ENCODE results near the gene RHOA. TPM values are rescaled to one million over a fixed set of nuclear protein-coding genes. Genes with fewer than 3 reads are reported as not detected.

RHOA gene
- total and polyA plus RNA-seq, 4 donors = 269 to 567 (median 432) TPM

DNA sequence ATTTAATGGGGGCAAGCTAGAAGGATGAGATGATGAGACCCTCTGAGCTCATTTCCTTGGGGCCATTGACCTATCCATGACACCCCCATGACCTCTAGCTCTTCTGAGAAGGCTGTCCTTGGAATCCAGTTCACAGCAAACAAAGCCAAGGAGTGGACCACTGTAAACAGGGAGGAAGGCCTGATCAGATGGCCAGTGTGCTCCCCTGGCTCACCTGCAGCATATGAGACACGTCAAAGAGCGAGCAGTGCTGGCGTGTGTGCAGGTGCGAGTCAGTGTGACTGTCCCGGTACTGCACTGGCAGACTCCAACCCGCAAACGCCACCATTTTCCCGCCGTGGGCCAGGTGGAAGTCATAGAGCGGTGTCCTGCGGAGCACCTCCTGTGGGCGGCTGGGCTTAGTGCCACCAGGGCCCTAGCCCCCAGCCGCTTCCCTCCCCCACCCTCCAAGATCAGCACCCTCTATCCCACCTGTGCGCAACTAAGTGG lies 10.2 kb upstream of the RHOA start:
- 24 to 44% methylated on average over 14 of the region's 14 CpGs for WGBS, 2 donors
- Histone ChIP-seq H3K36me3 (ENCODE audit: control insufficient read depth in 4 of 4, insufficient read depth in 4 of 4, low read length in 4 of 4) (peaks cover 0 to 37% (median 18%) of the 10 kb centered on the region in 4 donors), H3K4me1 (ENCODE audit: control insufficient read depth in 5 of 5, insufficient read depth in 5 of 5, low read length in 5 of 5) (peaks cover 0 to 13% (median 5%) of the 10 kb centered on the region in 5 donors), H3K27me3 (ENCODE audit: control insufficient read depth in 3 of 3, insufficient read depth in 3 of 3, low read length in 2 of 3) (no peaks in the 10 kb centered on the region), H3K27ac (ENCODE audit: low read depth in 1 of 2, low read length in 1 of 2) (peak overlapping the region in 1 of 2 donors; percentile 9), H3K4me3 (no peak overlapping the region), H3K9me3 (ENCODE audit: control insufficient read depth in 4 of 4, insufficient read depth in 3 of 4, low read length in 3 of 4) (no peaks in the 10 kb centered on the region), H3K9ac (ENCODE audit: insufficient read depth in 1 of 2, low read length in 2 of 2) (peak overlapping the region; percentile 4 to 26)
- ATAC-seq (ENCODE audit: insufficient read depth, low FRiP score) = no peak
- TF ChIP-seq, protein P1, sequence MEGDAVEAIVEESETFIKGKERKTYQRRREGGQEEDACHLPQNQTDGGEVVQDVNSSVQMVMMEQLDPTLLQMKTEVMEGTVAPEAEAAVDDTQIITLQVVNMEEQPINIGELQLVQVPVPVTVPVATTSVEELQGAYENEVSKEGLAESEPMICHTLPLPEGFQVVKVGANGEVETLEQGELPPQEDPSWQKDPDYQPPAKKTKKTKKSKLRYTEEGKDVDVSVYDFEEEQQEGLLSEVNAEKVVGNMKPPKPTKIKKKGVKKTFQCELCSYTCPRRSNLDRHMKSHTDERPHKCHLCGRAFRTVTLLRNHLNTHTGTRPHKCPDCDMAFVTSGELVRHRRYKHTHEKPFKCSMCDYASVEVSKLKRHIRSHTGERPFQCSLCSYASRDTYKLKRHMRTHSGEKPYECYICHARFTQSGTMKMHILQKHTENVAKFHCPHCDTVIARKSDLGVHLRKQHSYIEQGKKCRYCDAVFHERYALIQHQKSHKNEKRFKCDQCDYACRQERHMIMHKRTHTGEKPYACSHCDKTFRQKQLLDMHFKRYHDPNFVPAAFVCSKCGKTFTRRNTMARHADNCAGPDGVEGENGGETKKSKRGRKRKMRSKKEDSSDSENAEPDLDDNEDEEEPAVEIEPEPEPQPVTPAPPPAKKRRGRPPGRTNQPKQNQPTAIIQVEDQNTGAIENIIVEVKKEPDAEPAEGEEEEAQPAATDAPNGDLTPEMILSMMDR (IDR thresholded peaks at IDR 0.05; ENCODE audit: control extremely low read depth, extremely low read depth) = no peak
- no peak for DNase-seq

DNA sequence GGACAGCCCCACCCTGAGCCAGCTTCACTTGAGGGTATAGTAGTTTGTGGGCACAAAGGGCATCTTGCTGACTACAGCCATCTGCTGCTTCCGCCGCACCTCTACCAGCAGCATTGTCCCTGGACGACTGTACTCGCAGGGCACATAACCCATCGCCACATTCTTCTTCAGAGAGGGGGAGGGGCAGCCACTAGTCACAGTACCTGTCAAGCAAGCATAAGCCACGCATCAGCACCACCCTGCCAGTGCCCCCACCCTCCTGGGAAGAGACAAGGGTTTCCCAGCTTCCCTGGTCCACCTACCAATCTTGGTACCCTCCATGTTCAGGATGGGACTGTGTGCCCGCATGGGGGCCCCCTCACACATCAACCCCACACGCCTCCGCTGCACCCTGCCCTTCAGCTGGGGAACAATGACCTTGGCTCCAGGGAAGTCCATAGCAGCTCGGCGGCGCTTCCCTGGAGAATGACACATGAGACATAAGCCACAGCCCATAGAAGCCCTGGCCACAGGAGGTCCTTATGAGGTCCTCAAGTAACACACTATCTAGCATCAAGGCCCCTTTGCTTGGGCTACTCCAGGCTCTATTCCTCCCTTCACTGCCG lies 5.8 kb upstream of the RHOA start:
- H3K9ac ChIP-seq (ENCODE audit: insufficient read depth in 1 of 2, low read length in 2 of 2) = no peak overlapping the region
- TF ChIP-seq, protein P1 (IDR thresholded peaks at IDR 0.05; ENCODE audit: control extremely low read depth, extremely low read depth) = no peak
- ATAC-seq (ENCODE audit: insufficient read depth, low FRiP score) = no peak
- WGBS, 2 donors = 90 to 94% methylated on average over 13 of the region's 13 CpGs
- no peaks in the 10 kb centered on the region for H3K9me3 ChIP-seq (ENCODE audit: control insufficient read depth in 4 of 4, insufficient read depth in 3 of 4, low read length in 3 of 4)
- peak overlapping the region; percentile 2 to 12 for H3K27ac ChIP-seq (ENCODE audit: low read depth in 1 of 2, low read length in 1 of 2)
- H3K27me3 ChIP-seq (ENCODE audit: control insufficient read depth in 3 of 3, insufficient read depth in 3 of 3, low read length in 2 of 3) = no peaks in the 10 kb centered on the region
- H3K4me3 ChIP-seq = no peak overlapping the region
- H3K36me3 ChIP-seq (ENCODE audit: control insufficient read depth in 4 of 4, insufficient read depth in 4 of 4, low read length in 4 of 4) = peaks cover 0 to 18% (median 7%) of the 10 kb centered on the region in 4 donors
- no peak for DNase-seq
- peaks cover 7 to 21% (median 17%) of the 10 kb centered on the region in 5 donors for H3K4me1 ChIP-seq (ENCODE audit: control insufficient read depth in 5 of 5, insufficient read depth in 5 of 5, low read length in 5 of 5)

DNA sequence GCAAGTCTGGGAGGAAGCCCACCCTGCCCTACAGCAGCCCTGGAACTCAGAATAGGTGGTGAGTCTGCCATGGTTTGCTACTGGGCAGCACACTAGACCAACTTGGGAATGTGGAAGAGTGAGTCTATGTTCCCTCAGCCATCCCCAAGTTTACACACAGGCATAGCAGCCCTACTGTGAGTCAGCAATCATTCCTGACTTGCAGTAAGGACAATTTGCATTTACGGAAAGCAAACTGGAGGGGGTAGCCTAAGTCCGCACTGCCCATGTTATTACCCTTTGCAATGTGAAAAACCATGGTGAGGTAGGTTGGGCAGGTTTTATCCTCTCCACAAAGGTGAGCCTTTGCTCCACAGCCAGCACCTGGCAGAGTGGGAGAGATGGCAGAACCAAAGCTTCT lies 5.1 kb upstream of the RHOA start:
- no peak overlapping the region for H3K9ac ChIP-seq (ENCODE audit: insufficient read depth in 1 of 2, low read length in 2 of 2)
- peaks cover 0 to 18% (median 7%) of the 10 kb centered on the region in 4 donors for H3K36me3 ChIP-seq (ENCODE audit: control insufficient read depth in 4 of 4, insufficient read depth in 4 of 4, low read length in 4 of 4)
- H3K4me3 ChIP-seq = no peak overlapping the region
- WGBS, 2 donors = 96 to 97% methylated on average over 2 of the region's 2 CpGs
- TF ChIP-seq, protein P1 (IDR thresholded peaks at IDR 0.05; ENCODE audit: control extremely low read depth, extremely low read depth) = no peak
- H3K27ac ChIP-seq (ENCODE audit: low read depth in 1 of 2, low read length in 1 of 2) = peak overlapping the region; percentile 4 to 67
- ATAC-seq (ENCODE audit: insufficient read depth, low FRiP score) = no peak
- H3K27me3 ChIP-seq (ENCODE audit: control insufficient read depth in 3 of 3, insufficient read depth in 3 of 3, low read length in 2 of 3) = no peaks in the 10 kb centered on the region
- DNase-seq = no peak
- H3K4me1 ChIP-seq (ENCODE audit: control insufficient read depth in 5 of 5, insufficient read depth in 5 of 5, low read length in 5 of 5) = peaks cover 7 to 21% (median 16%) of the 10 kb centered on the region in 5 donors
- H3K9me3 ChIP-seq (ENCODE audit: control insufficient read depth in 4 of 4, insufficient read depth in 3 of 4, low read length in 3 of 4) = no peaks in the 10 kb centered on the region

Measured in lung (tissue), 12 donors.